ENCODE data around the gene UBC.
"Not testable (repeated sequence)": the region's sequence is repeated elsewhere in the genome, so short reads cannot be mapped to it uniquely, and the experiment has no call there.

The UBC gene

DNA sequence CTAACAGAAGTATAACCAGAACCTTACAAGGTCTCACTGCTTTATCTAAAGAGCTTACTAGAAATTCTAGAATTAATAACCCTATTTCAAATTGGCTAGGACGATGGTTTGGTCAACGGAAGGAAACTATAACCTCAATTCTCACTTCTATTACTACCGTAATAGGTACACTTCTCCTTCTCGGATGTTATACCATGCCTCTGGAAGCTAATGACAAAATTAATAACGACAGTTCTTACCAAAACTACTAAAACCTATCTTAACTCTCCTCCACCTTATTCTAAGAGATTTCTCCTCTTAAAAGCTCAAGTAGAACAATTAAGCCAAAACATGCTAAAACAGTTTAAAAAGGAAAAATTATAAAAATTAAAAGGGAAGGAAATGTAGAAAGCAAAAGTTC, 23.7 kb upstream of the UBC start:
- DNase-seq (ENCODE audit: insufficient read length, low spot score): no peak
- FAIRE-seq: no peak

DNA sequence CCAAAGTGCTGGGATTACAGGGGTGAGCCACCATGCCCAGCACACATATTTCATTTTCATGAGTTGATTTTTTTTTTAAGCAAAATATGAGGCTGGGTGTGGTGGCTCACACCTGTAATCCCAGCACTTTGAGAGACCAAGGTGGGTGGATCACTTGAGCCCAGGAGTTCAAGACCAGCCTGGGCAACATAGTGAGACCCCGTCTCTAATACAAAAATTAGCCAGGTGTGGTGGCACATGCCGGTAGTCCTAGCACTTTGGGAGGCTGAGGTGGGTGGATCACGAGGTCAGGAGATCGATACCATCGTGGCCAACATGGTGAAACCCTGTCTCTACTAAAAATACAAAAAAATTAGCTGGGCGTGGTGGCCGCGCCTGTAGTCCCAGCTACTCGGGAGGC, 17.1 kb upstream of the UBC start:
- not testable (repeated sequence) for FAIRE-seq; DNase-seq (ENCODE audit: insufficient read length, low spot score)

DNA sequence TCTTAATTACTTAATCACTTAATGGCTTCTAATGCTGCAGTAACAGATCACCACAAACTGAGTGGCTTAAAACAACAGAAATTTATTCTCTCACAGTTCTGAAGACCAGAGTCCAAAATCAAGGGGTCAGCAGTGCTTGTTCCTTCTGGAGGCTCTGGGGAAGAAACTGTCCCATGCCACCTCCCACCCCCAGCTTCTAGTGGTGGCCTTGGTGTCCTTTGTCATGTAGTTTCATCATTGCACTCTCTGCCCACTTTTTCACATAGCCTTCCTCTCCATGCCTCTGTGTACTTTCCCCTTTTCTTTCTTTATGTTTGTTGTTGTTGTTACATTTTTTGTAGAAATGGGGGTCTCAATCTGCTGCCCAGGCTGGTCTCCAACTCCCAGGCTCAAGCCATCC, 16.1 kb upstream of the UBC start:
- DNase-seq (ENCODE audit: insufficient read length, low spot score) (no peak), FAIRE-seq (no peak)

DNA sequence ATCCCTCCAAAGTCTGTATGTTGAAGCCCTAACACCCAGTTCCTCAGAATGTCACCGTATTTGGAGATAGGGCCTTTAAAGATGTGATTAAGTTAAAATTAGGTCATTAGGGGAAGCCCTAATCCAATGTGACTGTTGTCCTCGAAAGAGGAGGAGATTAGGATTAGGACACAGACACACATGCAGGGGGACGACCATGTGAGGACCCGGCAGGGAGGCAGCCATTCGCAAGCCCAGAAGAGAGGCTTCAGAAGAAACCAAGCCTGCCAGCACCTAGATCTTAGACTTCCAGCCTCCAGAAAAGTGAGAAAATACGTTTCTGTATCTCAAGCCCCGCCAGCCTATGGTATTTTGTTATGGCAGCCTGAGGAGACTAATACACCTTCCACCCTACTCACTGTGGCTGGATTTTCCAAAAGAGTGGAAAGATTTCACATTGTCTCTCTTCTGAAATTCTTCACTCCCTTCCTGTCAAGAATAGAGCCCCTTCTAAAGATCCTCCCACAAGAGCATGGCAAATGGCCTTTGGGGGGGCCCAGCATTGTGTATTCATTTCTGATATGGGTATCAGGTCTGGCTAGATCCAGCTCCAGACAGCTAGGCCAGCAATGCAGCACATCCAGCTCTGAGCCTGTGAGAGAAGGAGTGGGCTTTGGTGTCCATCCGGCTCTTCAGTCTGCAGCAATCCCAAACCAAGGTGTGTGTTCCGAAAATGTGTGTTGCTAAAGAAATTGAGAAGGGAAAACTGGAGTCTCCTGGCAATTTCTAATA, 15.4 kb upstream of the UBC start:
- FAIRE-seq (no peak), DNase-seq (ENCODE audit: insufficient read length, low spot score) (no peak)

DNA sequence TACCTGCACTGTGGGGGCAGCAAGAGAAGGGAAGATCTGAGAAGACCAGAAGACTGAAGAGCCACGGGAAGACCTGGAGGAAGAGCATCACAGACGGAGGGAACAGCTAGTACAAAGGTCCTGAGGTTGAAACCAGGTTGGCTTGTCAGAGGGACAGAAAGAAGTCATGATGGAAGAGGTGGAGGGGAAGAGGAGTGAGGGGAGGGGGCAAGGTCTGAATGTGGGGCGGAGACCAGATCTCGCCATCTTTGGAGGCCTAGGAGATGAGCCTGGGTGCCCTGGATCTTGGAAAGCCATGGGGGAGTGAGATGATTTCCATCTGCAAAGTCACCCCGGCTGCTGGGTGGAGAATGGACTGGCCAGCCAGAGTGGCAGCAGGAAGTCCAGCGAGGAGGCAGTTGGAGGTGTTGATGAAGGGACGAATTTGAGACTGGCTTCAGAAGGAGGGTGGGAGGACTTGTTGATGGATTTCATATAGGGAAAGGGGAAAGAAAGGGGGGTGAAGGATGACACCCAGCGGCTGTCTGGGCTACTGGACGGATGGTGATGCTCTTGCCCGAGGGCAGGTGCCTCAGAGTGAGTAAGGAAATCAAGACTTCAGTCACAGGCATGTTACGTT, 14.6 kb upstream of the UBC start:
- peak; percentile 44 for FAIRE-seq
- peak; percentile 36 for DNase-seq (ENCODE audit: insufficient read length, low spot score)

DNA sequence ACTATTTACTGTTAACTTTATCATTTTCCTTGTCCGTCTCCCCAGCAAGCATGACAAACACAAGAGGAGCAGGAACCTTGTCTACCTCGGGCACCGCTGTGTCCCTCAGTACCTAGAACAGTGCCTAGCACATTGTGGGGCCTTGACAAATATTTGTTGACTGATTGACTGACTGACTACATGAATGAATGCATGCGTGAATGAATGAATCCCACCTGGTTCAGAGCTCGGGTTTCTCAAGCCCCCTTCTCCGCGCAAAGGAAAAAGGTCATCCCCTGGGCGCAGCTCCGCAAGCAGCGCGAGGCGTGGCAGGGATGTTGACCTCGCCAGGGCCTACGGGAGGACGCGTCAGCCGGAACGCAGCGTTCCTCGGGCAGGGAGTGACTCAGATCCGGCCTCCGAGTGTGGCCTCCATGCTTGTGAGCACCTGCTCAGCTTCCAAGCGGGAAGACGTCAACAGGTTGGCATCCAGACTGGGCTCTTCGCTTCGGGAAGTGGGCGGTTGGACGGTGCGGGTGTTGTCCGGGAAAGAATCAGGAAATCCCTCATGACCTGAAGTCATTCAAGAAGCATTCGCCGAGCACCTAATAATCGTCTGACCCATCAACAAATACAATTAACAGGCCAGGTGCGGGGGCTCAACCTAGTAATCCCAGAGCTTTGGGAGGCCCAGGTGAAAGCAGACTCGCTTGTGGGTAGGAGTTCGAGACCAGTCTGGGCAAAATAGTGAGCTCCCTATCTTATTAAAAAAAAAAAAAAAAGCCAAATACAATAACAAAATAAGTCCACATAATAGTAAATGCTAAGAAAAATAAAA, 13.9 kb upstream of the UBC start:
- FAIRE-seq (peak; percentile 88), DNase-seq (ENCODE audit: insufficient read length, low spot score) (peak; percentile 81)

DNA sequence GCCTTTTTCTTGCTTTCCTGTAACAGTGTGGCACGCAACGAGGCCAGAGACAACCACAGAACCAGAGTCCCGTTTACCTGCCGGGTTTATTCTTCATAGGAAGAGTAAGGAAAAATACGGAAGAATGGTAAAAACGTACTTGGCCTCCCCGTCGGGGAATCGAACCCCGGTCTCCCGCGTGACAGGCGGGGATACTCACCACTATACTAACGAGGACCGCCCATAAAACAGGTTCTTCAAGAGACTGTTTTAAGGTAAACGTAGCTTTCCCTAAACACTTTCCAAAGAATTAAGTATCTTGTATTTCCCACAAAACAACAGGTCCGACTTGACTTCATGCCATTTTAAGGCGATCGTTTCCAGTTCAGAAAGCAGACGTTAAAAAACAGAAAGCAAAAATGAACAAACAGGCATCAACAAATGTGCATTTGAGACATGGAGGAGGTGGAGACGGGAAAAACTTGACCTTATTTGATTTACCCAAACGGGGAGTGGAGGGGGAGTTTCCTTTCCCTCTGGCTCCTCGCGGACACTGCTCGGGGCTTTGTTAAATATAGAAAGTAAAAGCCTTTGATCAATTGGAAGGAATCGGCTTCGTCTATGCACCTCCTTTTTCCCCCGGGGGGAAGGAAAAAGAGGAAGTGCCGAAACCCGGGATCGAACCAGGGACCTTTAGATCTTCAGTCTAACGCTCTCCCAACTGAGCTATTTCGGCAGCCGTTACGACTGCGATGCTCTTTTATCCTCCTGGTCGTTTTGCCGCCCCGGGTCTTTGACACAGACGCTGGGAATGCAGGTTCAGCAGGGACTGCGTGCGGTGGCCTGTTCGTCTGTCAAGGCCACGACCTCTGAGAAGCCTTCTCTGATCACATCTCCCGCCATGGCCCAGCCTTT, 13.0 kb upstream of the UBC start:
- FAIRE-seq: no peak
- DNase-seq (ENCODE audit: insufficient read length, low spot score): peak; percentile 73

DNA sequence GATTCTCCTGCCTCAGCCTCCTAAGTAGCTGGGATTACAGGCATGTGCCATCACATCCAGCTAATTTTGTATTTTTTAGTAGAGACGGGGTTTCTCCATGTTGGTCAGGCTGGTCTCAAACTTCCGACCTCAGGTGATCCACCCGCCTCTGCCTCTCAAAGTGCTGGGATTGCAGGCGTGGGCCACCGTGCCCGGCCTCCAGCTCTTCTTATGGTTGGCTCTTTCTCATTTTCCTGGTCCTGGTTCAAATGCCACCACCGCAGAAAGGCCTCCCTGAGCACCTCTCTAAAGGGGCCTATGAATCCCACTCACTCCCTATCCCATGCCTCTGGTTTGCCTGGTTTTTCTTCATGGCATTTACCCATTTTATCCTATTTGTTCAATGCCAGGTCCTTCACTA, 11.3 kb upstream of the UBC start:
- FAIRE-seq; DNase-seq (ENCODE audit: insufficient read length, low spot score): not testable (repeated sequence)

DNA sequence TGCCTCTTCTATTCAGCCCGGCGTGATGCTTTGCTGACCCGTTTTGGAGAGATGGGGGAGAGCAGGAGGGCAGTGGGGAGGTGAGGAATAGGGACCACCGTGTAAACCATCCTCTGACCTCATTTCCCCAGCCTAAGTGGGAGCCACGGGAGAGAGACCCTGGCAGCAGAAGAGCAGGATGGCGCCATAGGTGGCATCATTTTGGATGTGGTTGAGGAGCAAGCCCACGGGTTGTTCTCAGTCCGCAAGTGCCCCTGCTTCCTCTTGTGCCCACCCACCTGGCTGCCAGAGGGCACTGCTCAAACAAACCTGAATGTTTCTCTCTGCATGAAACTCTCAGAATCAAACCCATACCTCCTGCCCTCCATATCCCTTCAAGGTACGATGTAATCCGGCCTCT, 10.7 kb upstream of the UBC start:
- DNase-seq (ENCODE audit: insufficient read length, low spot score) (no peak), FAIRE-seq (no peak)

DNA sequence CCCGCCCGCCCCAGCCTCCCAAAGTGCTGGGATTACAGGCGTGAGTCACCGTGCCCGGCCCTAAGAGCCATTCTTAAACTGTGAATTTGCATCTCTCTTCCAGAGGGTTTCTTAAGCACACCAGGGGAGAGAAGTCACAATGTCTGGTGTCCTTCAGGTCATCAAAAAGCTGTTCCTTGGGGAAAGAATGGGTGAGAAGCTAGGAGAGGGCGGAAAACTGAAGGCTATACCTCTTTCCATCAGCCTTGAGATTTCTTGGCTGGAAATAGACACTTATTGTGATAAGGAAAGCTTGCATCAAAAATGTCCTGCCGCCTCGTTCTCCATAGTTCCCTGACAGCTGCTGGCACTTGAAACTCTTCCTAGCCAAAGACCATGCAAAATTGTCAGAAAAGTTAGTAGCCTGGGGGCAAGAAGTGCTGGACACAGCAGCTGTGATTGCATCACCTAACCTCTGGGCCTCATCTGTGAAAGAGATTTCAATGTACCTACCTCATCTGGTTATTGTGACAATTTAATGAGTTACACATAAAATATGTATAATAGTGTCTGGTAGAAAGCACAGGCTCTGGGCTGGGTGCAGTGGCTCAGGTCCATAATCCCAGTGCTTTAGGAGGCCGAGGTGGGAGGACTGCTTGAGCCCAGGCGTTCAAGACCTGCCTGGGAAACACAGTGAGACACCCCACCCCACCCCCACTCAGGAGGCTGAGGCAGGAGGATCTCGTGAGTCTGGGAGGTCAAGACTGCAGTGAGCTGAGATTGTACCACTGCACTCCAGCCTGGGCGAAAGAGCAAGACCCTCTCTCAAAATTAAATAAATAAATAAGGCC, 9.7 kb upstream of the UBC start:
- DNase-seq (ENCODE audit: insufficient read length, low spot score) (peak; percentile 40), FAIRE-seq (no peak)

DNA sequence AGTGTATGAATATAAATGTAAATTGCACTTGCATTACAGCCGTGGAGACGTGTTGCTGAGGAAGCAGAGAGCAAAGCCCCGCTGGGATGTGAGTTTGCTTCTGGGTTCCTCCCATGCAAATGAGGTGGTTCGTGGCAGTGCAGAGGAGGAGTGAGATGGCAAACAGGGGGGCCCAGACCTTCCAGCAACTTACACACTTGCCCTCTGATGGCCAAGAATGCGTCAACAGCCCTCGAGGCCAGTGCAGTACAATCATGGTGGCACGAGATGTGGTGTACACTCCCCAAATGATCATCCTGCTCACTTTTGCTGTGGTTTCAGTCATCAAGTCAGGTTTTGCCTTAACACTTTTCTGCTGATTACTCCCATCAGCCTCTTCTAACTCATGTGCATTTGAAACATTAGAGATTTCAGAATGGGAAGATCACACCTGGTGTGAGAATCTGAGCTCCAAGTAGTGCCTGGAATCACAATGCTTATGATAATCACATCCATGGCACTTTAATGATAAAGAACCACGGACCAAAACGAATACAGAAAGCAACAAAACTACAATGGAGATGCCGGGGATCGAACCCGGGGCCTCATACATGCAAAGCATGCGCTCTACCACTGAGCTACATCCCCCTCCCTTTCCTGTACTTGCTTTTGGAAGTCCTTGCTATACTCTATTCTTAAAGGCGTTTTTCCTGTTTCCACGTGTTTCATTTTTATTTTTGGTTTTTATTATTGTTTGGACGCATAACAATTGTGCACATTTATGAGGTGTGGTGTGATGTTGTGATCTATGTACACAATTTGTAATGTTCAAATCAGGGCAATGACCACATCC, 7.0 kb upstream of the UBC start:
- no peak for FAIRE-seq
- no peak for DNase-seq (ENCODE audit: insufficient read length, low spot score)

DNA sequence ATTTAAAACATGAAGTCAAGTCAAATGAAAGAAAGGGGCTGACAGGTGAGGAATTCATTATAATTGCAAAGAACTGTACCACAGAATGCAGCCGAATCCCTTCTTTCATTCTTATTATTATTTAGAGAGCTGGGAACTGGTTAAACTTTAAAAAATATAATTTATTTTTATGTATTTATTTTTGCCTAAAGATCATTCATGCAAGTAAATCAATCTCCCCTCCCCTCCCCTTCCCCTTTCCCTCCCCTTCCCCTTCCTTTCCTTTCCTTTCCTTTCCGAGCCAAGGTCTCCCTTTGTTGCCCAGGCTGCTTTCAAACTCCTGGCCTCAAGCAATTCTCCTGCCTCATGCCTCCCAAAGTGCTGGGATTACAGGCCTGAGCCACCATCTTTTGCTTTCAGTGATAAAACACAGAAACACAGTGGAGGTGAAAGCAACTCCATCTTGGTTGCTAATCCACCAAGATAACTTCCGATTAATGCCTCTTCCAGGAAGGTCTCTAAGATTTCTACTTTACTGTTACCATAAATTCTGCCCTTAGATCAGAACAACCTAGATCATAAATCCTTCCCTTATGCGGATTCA, 6.0 kb upstream of the UBC start:
- FAIRE-seq (no peak), DNase-seq (ENCODE audit: insufficient read length, low spot score) (no peak)

DNA sequence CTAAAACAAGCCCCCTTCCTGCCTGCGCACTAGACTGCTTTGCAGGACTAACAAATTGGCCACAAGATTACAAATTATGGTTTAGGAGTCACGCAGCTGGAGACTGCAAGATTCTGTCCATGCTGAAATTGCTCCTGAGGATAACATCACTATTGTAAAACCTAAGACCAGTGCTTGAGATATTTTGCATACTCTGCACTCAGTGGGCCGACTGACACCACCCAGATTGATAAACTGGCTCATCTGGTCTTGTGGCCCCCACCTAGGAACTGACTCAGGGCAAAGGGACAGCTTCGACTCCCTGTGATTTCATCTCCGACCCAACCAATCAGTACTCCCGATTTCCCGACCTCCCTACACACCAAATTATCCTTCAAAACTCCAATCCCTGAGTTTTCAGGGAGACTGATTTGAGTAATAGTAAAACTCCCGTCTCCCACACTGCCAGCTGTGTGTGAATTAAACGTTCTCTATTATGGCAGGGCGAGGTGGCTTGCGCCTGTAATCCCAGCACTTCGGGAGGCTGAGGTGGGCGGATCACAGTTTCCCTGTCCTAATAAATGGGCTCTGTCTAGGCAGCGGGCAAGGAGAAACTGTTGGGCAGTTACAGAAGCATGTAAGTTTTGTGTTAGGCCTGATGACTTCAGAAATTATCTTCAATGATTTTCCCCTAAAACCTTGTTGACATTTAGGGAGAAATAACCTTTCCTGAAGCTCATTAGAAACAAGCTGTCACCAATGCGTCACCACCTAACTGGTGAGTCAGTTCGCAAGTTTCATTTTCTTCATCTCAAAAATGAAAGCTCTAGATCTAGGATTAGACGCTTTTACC, 5.3 kb upstream of the UBC start:
- DNase-seq (ENCODE audit: insufficient read length, low spot score): no peak

DNA sequence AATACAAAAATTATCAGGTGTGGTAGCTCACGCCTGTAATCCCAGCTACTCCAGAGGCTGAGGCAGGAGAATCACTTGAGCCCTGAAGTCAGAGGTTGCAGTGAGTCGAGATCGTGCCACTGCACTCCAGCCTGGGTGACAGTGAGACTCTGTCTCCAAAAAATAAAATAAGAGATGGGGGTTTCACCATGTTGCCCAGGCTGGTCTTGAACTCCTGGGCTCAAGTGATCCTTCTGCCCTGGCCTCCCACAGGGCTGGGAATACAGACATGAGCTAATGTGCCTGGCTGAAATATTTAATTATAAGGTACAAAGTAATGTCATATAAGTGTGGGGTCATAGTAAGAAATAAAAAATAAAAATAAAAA, 4.2 kb upstream of the UBC start:
- not testable (repeated sequence) for FAIRE-seq; DNase-seq (ENCODE audit: insufficient read length, low spot score)

More for the DNA sequence above, 5.3 kb upstream of the UBC start:
- FAIRE-seq: no peak

DNA sequence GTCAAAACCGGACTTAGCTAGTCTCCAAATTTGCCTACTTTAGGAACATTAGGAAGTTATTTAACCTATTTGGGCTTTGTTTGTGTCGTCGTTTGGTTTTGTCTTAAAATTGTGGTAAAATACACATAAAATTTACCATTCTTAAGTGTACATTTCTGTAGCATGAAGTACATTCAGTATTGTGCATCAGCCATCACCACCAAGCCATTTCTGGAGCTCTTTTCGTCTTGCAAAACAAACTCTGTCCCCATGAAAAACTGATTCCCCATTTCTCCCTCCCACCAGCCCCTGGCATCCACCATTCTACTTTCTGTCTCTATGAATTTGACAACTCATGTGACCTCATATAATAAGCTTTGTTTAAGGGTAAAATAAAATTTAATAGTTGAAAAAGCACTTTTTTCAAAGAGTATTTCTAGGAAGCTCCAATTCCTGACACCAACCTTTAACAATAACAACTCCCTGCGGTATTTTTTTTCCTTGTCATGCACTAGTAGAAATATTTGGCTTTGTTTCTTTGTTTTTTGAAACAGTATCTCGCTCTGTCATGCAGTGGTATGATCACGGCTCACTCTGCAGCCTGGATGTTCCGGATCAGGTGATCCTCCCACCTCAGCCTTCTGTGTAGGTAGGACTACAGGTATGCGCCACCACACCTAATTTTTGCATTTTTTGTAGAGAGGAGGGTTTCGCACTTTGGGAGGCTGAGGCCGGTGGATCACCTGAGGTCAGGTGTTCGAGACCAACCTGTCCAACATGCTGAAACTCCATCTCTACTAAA, 3.6 kb upstream of the UBC start:
- DNase-seq (ENCODE audit: insufficient read length, low spot score) (no peak), FAIRE-seq (no peak)

DNA sequence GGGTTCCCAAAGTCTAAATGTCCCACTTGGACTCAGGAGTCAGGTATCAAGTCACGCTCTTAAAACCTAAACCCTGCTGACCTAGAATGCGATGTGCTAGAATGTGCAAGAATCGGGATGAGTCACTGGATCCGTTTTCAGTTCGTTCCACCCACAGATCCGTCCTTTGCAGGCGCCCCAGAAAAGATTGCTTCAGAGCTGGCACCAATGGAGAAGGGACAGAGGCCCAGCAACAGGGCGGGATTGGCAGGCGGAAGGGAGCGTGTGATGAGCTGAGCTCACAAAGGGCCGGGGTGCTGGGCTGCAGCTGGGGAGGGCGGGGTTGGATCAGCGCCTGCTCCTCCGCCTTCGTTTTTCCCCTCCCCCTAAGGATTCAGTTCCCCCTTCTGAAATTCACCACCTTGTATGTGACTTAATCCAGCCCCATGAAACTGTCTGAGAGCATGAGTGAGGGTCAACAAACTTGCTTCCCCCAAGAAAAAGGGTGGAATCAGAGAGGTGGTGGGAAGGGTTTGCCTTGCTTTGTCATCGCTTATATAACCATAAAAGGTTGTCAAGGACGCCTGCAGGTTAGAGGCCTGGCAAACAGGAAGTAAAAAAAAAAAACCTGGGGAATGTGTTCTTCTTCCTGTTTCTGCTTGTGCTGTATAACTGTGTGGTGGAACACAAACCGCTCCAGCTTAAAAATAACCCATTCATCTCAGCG, 2.8 kb upstream of the UBC start:
- DNase-seq (ENCODE audit: insufficient read length, low spot score) (peak; percentile 83), FAIRE-seq (no peak)
